Measurements from ENCODE around the gene CCT3.
"Not testable (repeated sequence)": the region's sequence is repeated elsewhere in the genome, so short reads cannot be mapped to it uniquely, and the experiment has no call there.

The CCT3 gene

GRCh38 chr1:156336242-156336641, 1.9 kb downstream of the CCT3 start:
- no peak for DNase-seq (ENCODE audit: low spot score)

DNA sequence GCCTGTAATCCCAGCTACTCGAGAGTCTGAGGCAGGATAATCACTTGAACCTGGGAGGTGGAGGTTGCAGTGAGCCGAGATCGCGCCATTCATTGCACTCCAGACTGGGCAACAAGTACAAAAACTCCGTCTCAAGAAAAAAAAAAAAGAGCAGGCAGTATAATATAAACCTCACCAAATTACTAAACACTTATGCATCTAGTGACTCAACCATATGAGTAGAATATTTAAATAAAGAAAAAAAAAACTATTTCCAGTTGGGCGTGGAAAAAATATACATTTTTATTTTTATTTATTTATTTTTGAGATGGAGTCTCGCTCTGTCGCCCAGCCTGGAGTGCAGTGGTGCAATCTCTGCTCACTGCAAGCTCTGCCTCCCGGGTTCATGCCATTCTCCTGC, 14.9 kb downstream of the CCT3 start:
- not testable (repeated sequence) for DNase-seq (ENCODE audit: low spot score)

GRCh38 chr1:156320560-156320959, 17.5 kb downstream of the CCT3 start:
- no peak for DNase-seq (ENCODE audit: low spot score)

- peak; percentile 46 for DNase-seq (ENCODE audit: low spot score)
Observed at GRCh38 chr1:156319664-156320063, 18.4 kb downstream of the CCT3 start.

DNA sequence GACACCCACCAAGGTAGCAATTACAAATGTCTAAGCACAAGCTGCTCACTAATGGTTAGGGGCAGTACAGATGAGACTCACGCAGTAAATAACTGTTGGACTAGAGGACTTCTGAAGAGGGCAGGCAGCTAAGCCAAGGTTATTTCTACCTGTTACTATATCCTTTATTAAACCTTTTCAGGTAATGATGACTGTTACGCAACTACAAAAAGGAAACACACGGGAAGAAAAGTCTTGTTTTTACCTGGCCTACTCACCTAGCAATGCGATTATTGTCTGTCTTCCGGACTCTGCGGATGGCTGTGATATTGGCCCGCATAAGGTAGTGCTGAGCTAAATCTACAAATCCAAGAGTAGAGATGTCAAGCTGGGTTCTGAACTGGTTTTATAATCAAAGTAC, 21.2 kb downstream of the CCT3 start:
- DNase-seq (ENCODE audit: low spot score) = no peak

DNA sequence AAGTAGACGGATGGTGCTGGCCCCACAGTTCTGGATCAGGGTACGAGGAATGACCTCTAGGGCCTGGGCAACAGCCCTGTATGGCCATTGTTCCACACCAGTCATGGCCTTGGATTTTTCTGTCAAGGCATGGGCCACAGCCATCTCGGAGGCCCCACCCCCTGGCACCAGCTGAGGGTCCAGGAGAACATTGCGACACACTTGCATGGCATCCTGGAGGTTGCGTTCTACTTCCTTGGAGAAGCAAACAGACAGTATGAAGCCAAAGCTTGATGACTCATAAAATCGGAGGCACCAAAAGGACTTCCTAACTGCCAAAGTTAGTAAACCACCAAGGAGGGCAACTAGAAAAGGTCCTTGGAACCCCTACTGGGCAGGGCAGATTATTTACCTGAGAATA, 27.1 kb downstream of the CCT3 start:
- peak; percentile 58 for DNase-seq (ENCODE audit: low spot score)

DNA sequence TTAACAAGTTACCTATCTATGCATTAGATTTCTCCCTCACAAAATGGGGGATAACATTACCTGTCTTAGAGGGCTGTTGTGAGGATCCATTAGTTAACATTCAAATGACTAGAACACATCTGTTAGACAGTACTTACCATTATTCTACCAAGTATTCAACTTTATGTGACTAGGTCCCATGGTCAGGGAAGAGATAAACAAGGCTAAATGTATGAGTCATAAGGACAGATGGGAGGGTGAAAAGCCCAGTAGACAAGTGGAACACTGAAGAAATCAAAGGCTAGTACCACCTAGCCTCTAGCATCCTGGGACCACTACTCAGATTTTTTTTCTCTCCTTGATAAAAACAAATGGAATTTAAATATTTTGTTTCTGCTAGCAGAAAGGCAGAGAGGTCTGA, 30.0 kb downstream of the CCT3 start:
- DNase-seq (ENCODE audit: low spot score) = peak; percentile 43

GRCh38 chr1:156305215-156305614, 32.9 kb downstream of the CCT3 start:
- no peak for DNase-seq (ENCODE audit: low spot score)

DNA sequence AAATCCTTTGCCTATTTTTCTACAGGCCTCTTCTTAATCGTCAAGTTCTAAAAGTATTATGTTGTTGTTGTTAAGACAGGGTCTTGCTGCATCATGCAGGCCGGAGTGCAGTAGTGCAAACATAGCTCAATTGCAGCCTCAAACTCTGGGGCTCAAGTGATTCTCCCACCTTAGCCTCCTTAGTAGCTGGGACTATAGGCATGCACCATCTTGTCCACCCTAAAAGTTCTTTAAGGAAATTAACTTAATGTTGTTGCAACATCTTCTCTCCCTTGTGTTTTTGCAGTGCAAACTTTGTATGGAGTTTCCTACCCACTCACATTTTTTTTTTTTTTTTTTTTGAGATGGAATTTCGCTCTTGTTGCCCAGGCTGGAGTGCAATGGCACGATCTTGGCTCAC, 34.9 kb downstream of the CCT3 start:
- no peak for DNase-seq (ENCODE audit: low spot score)

- no peak for DNase-seq (ENCODE audit: low spot score)
Observed at GRCh38 chr1:156298852-156299357, 39.2 kb downstream of the CCT3 start, which contains the start of gene VHLL. Gene VHLL (minus strand): TSS chr1:156299307. CDS start chr1:156299189, 118 bp downstream.

DNA sequence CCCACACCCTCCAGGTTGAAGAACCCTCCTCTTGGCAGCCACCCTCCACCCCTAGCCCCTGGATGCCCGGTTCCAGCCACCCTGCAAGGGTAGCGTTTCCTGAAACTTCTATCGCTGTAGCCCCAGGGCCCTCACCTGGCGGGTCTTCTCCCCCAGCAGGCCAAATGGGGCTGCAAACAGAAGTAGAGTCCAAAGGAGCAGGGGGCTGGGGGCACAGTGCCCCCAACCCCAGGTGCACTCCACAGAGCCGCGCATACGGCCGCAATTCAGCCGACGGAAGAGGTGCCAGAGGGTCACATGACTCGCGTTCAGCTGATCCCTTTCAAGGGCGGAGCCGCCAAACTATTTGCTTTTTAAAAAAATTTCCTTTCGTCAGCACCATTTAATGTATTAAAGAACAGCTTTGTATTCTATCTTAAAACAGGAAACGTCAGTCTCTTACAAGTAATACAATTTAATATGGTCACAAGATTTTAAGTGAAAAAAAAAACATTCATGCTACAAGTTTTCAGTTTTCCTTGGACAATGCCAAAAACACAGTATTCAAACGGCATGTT, 42.6 kb downstream of the CCT3 start, which contains the start of gene GLMP:
GLMP (minus strand) TSS at position 289 of the 557 bp plus-strand sequence; CDS start at position 255, 34 bp downstream.
- DNase-seq (ENCODE audit: low spot score) = peak; percentile 70

DNA sequence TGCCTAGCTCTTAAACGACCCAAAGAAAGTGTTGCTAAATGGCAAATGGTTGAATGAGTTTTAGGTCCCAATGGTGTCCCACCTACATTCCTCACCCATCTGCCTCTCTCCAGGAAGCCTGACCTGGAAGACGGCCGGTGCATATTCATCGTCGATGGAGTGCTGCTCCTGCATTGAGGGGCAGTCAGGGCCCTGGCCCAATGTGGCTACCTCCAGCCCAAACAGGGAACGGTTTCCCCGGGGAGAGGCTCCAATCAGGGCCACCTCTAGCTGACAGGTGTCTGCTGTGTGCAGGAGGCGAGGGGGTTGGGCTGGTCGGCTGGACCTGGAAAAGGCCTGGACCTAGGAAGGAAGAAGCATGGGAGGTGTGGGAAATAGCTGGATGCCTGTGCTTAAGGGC, 44.2 kb downstream of the CCT3 start:
- DNase-seq (ENCODE audit: low spot score) = no peak

DNA sequence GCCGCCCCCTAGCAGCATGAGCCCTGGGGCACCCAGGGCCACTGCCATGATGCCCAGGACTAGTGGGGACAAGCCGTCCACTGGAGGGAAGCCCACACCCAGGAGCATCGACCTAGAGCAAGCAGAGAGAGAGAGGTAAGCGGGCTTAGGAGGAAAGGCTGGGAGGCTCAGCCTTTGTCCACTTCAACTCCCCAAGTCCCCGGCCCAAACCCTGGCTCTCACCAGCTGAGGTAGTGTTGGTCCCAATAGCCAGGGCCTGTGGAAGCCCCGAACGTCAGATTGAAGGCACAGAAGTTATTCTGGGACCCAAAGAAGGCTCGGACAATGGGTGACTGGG, 45.0 kb downstream of the CCT3 start:
- no peak for DNase-seq (ENCODE audit: low spot score)

GRCh38 chr1:156291226-156292061, 46.6 kb downstream of the CCT3 start:
- peak; percentile 95 for DNase-seq (ENCODE audit: low spot score)

DNA sequence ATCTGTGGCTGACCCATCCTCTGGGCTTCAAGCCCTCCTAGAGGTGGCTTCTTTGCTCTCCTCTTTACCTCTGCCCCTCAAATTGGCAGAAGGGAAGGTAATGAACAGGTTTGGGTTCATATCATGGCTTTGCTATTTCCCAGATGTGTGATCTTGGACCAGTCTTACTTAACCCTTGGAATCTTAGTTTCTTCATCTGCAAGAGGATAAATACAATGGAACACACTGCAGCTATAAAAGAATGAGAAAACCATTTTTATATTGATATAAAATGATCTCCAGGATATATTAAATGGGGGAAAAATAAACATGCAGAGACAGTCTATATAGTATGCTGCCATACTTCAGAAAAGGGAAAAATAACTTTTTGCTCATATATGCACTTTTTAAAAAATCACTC, 48.2 kb downstream of the CCT3 start:
- DNase-seq (ENCODE audit: low spot score) = no peak

DNA sequence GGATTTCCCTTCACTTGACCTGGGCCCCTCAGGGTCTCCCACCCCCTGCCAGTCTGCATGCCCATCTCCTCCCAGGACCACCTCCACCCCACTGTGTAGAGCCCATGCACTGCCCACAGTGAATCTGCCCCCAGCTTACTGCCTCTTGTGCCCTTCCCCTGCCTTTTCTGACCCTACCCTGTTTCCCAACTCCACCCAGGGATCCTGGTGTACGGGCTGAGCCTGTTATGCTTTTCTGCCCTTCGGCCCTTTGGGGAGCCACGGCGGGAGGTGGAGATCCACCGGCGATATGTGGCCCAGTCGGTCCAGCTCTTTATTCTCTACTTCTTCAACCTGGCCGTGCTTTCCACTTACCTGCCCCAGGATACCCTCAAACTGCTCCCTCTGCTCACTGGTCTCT, 52.0 kb downstream of the CCT3 start:
- no peak for DNase-seq (ENCODE audit: low spot score)

DNA sequence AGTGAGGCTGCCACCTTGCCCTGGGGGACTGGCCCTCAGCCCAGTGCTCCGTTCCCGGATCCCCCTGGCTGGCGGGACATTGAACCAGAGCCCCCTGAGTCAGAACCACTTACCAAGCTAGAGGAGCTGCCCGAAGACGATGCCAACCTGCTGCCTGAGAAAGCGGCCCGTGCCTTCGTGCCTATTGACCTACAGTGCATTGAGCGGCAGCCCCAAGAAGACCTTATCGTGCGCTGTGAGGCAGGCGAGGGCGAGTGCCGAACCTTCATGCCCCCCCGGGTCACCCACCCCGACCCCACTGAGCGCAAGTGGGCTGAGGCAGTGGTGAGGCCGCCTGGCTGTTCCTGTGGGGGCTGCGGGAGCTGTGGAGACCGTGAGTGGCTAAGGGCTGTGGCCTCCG, 52.7 kb downstream of the CCT3 start:
- no peak for DNase-seq (ENCODE audit: low spot score)

GRCh38 chr1:156284757-156285156, 53.3 kb downstream of the CCT3 start:
- no peak for DNase-seq (ENCODE audit: low spot score)

DNA sequence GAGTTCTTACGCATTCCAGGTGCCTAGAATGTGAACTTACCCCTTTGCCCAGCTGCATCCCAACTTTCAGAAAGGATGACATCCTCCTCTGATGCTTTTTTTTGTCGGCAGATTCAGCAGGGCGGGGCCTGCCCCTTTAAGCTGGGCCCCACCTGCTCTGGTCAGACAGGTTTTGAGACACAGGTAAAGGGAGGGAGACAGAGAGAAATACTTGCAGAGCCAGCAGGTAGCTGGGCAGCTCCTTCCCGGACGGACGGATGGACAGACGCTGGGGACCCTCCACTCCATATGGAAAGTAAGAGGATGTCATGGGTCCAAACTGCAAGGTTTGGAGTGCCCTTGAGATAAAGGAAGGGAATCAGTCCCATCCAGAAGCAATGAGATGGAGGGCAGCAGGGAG, 54.0 kb downstream of the CCT3 start, which contains the start of gene TMEM79:
TMEM79 (plus strand) TSS at position 214 of the 400 bp plus-strand sequence. CDS start 902 bp downstream, outside the sequence.
- no peak for DNase-seq (ENCODE audit: low spot score)

- no peak for DNase-seq (ENCODE audit: low spot score)
Observed at GRCh38 chr1:156283521-156283920, 54.6 kb downstream of the CCT3 start.

DNA sequence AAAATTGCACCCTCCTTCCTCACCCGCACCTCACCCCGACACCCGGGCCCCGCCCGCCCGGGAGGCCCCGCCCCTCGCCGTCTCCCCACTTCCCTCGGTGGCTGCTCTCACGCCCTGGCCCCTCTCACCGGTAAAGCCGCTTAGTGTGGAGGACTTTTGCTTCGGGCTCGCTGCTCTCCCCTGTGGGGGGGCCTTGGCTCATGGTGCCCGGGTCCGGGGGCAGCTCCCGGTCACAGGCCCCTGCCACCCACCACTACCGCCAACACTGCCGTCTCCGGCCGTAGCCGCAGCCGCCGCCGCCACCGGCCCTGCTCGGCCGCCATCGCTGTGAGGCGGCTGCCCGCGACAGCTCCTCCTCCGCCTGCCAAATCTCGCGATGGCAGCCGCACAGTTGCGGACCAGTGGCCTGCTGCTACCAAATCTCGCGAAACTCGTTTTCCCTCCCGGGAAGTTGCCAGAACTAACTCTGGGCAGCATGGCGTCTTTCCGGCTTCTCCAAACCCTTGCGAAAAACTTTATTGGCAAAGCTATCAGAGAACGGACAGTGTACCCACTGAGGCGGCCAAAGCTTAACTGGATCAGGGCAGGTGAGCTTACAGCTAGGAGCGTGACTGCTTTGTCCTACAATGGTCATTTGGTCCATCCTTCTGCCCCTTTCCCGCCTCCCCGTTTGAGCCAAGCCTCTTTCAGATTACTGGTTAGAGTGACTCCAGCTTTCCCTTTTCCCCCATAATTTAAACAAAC, 55.4 kb downstream of the CCT3 start, which contains the start of gene SMG5:
SMG5 (minus strand) TSS at position 347 of the 744 bp plus-strand sequence; CDS start at position 202, 145 bp downstream.
- peak; percentile 96 for DNase-seq (ENCODE audit: low spot score)

DNA sequence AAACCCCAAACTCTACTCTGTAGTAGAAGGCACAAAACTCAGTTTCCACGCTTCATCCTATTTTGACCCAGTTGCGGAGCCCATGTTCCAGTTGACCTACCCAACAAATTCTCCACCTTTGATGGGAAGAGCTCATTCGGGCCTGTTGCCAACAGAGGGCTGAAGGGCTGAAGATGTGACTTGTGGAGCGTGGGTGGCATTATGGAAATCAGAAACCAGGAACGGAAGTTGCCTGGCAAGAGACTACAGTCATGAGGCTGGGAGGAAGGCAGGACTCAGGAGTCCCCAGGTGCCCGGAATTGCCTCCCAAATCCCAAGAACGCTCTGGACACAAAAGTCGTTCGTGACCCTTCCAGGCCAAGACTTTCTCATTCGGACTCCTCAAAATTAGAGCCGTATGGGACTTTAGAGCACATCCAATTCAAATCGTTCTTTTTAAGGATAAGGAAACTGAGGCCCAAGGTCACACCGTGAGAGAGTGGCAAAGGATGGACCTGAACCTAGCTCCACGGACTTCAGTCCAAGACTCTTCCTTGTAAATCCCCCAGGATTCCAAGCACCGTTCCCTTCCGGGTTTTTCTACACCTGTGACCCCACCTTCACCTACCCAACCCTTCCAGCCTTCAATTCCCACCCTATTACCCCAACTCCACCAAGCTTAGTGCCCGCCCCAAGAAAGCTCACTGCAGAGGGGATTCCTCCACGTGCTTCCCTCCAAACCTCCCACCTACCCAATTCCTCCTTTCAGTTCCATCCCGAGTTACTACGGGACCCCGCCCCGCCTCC, 56.2 kb downstream of the CCT3 start:
- no peak for DNase-seq (ENCODE audit: low spot score)
